NCI-H2171 treated with DMSO at 0.1 percent for 48 hours (cell line): ENCODE results near the gene AMN1.
"Not testable (repeated sequence)": the region's sequence is repeated elsewhere in the genome, so short reads cannot be mapped to it uniquely, and the experiment has no call there.

ENCODE experiments used
- DNase-seq: peaks from one replicate; lab custom pipeline; 2025; lab: John Stamatoyannopoulos, UW

The AMN1 gene

GRCh38 chr12:31733549-31734432 lies 5.0 kb upstream of the AMN1 start:
- DNase-seq: not testable (repeated sequence)

- peak; percentile 24 for DNase-seq
These were observed 4.2 kb upstream of the AMN1 start for GRCh38 chr12:31732926-31733548.

GRCh38 chr12:31731203-31731602 lies 2.4 kb upstream of the AMN1 start:
- not testable (repeated sequence) for DNase-seq

GRCh38 chr12:31729705-31730104 lies 884 bp upstream of the AMN1 start:
- no peak for DNase-seq

GRCh38 chr12:31728289-31728916 lies 418 bp downstream of the AMN1 start:
- peak; percentile 72 for DNase-seq

- no peak for DNase-seq
These were observed 1.6 kb downstream of the AMN1 start for GRCh38 chr12:31727192-31727591.

- DNase-seq: no peak
These were observed 2.2 kb downstream of the AMN1 start for GRCh38 chr12:31726575-31726974.

- DNase-seq: no peak
These were observed 4.3 kb downstream of the AMN1 start for GRCh38 chr12:31724557-31724956.

- DNase-seq: no peak
These were observed 6.2 kb downstream of the AMN1 start for GRCh38 chr12:31722580-31722979.

- not testable (repeated sequence) for DNase-seq
These were observed 10.2 kb downstream of the AMN1 start for GRCh38 chr12:31718542-31719198.

GRCh38 chr12:31716998-31717397 lies 11.8 kb downstream of the AMN1 start:
- DNase-seq: not testable (repeated sequence)

GRCh38 chr12:31715283-31715825 lies 13.5 kb downstream of the AMN1 start:
- DNase-seq: no peak

GRCh38 chr12:31714406-31715271 lies 14.2 kb downstream of the AMN1 start:
- DNase-seq: no peak

GRCh38 chr12:31712877-31713276 lies 15.9 kb downstream of the AMN1 start:
- no peak for DNase-seq

GRCh38 chr12:31710021-31710818 lies 18.6 kb downstream of the AMN1 start:
- no peak for DNase-seq

- DNase-seq: not testable (repeated sequence)
These were observed 20.7 kb downstream of the AMN1 start for GRCh38 chr12:31708118-31708517.

- DNase-seq: no peak
These were observed 23.2 kb downstream of the AMN1 start for GRCh38 chr12:31705621-31706020.

- DNase-seq: no peak
These were observed 26.8 kb downstream of the AMN1 start for GRCh38 chr12:31702047-31702446.

GRCh38 chr12:31689921-31690320 lies 38.9 kb downstream of the AMN1 start:
- not testable (repeated sequence) for DNase-seq

GRCh38 chr12:31687101-31687527 lies 41.7 kb downstream of the AMN1 start:
- no peak for DNase-seq
